Measurements from ENCODE around the gene AKTIP. TPM values are rescaled to one million over a fixed set of nuclear protein-coding genes. Genes with fewer than 3 reads are reported as not detected.
A peak's percentile ranks its signal among the peaks of the same experiment; 100 is the strongest.
"Not testable (repeated sequence)": the region's sequence is repeated elsewhere in the genome, so short reads cannot be mapped to it uniquely, and the experiment has no call there.

The AKTIP gene
- total RNA-seq (14.6 TPM), polyA plus RNA-seq (24.6 TPM)
- long read RNA-seq, donor 1, partial matches to known transcripts: 0 of 1 reads
- long read RNA-seq, donor 1, other reads (novel, unspliced or antisense): 0 of 1 reads
- long read RNA-seq, donor 2: 0 reads
- long read RNA-seq, donor 3, transcript AKTIP-214 (1 exons, 2,321 nt): major isoform, 5 of 6 reads
- long read RNA-seq, donor 3, partial matches to known transcripts: 0 of 6 reads
- long read RNA-seq, donor 3, other reads (novel, unspliced or antisense): 0 of 6 reads
- long read RNA-seq, donor 4, partial matches to known transcripts: 0 of 2 reads
- long read RNA-seq, donor 4, other reads (novel, unspliced or antisense): 0 of 2 reads
- long read RNA-seq, donor 5, transcript AKTIP-214 (1 exons, 2,321 nt): major isoform, 8 of 19 reads
- long read RNA-seq, donor 5, partial matches to known transcripts: 0 of 19 reads
- long read RNA-seq, donor 5, other reads (novel, unspliced or antisense): 7 of 19 reads
- long read RNA-seq, donor 6, transcript AKTIP-214 (1 exons, 2,321 nt): major isoform, 12 of 15 reads
- long read RNA-seq, donor 6, partial matches to known transcripts: 0 of 15 reads
- long read RNA-seq, donor 6, other reads (novel, unspliced or antisense): 0 of 15 reads
- long read RNA-seq, donor 7, partial matches to known transcripts: 0 of 4 reads
- long read RNA-seq, donor 7, other reads (novel, unspliced or antisense): 0 of 4 reads
- long read RNA-seq, donor 8, transcript AKTIP-214 (1 exons, 2,321 nt): major isoform, 5 of 6 reads
- long read RNA-seq, donor 8, partial matches to known transcripts: 0 of 6 reads
- long read RNA-seq, donor 8, other reads (novel, unspliced or antisense): 0 of 6 reads
- long read RNA-seq, donor 9, partial matches to known transcripts: 0 of 1 reads
- long read RNA-seq, donor 9, other reads (novel, unspliced or antisense): 0 of 1 reads
- long read RNA-seq, donor 10, partial matches to known transcripts: 0 of 5 reads
- long read RNA-seq, donor 10, other reads (novel, unspliced or antisense): 0 of 5 reads

DNA sequence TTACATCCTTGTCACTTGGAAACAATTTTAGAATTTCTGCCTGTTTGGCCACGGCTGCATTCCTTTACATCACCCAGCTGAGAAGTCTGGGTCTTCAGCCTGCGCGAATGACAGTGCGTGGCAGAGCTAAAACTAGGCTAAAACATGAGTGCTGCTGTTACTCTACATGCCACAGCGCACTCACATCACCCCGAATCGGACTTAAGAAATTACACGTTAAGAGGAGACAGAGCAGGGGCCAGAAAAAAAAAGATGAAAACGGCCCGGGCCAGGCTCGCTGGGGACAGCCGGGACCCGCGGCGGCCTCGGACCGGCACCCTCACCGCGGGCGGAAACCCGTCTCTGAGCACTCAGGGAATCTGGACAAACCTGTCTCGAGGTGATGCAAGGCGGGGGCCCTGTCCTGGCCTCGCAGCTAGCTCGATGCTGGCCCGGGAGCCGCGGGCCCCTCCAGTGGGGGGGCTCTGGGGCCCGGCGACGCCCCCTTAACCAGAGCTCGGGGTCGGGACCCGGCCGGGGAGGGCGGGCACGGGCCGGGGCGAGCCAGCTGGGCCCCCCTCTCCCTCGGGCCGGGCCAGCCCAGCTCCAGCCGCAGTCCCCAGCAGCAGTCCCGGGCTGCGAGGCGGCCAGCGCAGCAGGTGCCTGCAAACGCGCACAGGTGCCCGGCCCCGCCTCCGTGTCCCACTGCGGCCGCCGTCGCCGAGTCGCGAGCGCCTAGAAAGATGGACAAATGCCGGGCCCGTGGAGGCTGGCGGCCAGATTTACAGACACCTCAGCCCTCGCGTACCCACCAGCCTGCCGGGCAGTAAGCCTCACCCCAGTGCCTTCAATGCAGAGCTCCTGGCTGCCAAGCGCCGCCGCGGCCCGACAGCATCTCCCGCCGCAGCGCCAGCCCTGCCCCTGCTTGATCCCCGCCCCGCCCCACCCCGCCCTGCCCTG is at the start of gene AKTIP:
Gene AKTIP, minus strand, starts transcription at position 879 of the 939 bp plus-strand sequence. CDS start 2,950 bp downstream, outside the sequence.
- H3K27ac ChIP-seq (ENCODE audit: low read depth in 1 of 2, low read length in 1 of 2): peak within 1 kb of the TSS; percentile 81 to 91
- DNase-seq (ENCODE audit: low read depth in 6 of 9, low spot score in 9 of 9): peak in 3 of 9 donors; percentile 21 to 49 (median 34)
- peaks cover 2 to 4% of the 10 kb centered on the region in 2 donors for H3K36me3 ChIP-seq (ENCODE audit: control insufficient read depth in 2 of 2, insufficient read depth in 2 of 2, low read length in 1 of 2)
- H3K4me1 ChIP-seq (ENCODE audit: control insufficient read depth in 2 of 2, insufficient read depth in 2 of 2, low read length in 2 of 2): peaks cover 15 to 26% of the 10 kb centered on the region in 2 donors
- H3K27me3 ChIP-seq (ENCODE audit: control insufficient read depth in 2 of 2, insufficient read depth in 1 of 2, low read length in 1 of 2): peaks cover 2 to 8% of the 10 kb centered on the region in 2 donors
- H3K4me3 ChIP-seq (ENCODE audit: low read length in 2 of 2): peak within 1 kb of the TSS; percentile 71 to 82
- no peaks in the 10 kb centered on the region for H3K9me3 ChIP-seq (ENCODE audit: control insufficient read depth in 2 of 2, insufficient read depth in 1 of 2, low read length in 1 of 2)
- 1% methylated on average over 76 of the region's 76 CpGs for WGBS

GRCh38 chr16:53549970-53550690 is 47.1 kb upstream of the AKTIP start:
- peak; percentile 27 to 81 (median 50) for DNase-seq (ENCODE audit: low read depth in 6 of 9, low spot score in 9 of 9)
- no peaks in the 10 kb centered on the region for H3K36me3 ChIP-seq (ENCODE audit: control insufficient read depth in 2 of 2, insufficient read depth in 2 of 2, low read length in 1 of 2)
- H3K4me3 ChIP-seq (ENCODE audit: low read length in 2 of 2): no peak overlapping the region
- no peak overlapping the region for H3K27ac ChIP-seq (ENCODE audit: low read depth in 1 of 2, low read length in 1 of 2)
- peaks cover 22 to 73% of the 10 kb centered on the region in 2 donors for H3K27me3 ChIP-seq (ENCODE audit: control insufficient read depth in 2 of 2, insufficient read depth in 1 of 2, low read length in 1 of 2)
- 22% methylated on average over 18 of the region's 18 CpGs for WGBS
- H3K4me1 ChIP-seq (ENCODE audit: control insufficient read depth in 2 of 2, insufficient read depth in 2 of 2, low read length in 2 of 2): peaks cover 3 to 11% of the 10 kb centered on the region in 2 donors
- H3K9me3 ChIP-seq (ENCODE audit: control insufficient read depth in 2 of 2, insufficient read depth in 1 of 2, low read length in 1 of 2): no peaks in the 10 kb centered on the region

DNA sequence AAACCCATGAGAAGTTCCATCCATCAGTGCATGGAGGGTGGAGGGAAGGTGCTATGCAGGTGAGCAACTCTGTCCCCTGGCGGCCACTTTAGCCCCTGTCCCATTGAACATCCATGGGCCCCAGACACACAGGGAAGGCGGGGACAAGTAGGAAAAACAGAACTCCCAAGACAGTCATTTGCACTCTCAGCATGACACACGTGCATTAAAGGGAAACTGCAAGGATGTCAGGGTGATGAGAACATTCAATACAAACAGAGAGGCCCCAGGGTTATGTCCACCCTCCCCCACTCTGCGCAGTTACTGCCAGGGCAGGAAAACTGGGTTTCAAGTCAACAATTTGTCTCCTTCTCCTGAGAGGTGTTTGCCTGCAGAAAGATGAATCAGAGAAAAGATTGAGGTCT is 44.0 kb upstream of the AKTIP start:
- Histone ChIP-seq H3K27me3 (ENCODE audit: control insufficient read depth in 2 of 2, insufficient read depth in 1 of 2, low read length in 1 of 2) (peaks cover 33 to 72% of the 10 kb centered on the region in 2 donors), H3K27ac (ENCODE audit: low read depth in 1 of 2, low read length in 1 of 2) (no peak overlapping the region)

DNA sequence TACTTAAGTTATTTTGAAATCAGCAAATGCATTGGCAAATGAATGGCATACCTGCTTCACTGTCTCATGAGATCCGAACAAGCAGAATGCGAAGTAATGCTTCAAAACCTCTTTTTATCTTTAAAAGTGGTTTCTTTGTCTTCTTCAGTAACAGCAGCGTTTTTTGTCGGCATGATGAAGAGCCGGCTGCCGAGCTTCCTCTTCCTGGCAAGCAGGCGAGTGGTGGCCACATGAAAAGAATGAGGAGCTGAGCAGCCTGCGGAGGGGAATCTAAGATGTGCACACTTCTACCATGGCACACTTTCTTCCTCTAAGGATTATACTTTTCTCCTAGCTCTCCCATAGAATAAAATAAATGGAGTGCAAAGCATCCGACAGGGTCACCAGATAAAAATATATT is 42.4 kb upstream of the AKTIP start:
- H3K4me3 ChIP-seq (ENCODE audit: low read length in 2 of 2): no peak overlapping the region
- H3K36me3 ChIP-seq (ENCODE audit: control insufficient read depth in 2 of 2, insufficient read depth in 2 of 2, low read length in 1 of 2): no peaks in the 10 kb centered on the region
- peaks cover 10 to 15% of the 10 kb centered on the region in 2 donors for H3K4me1 ChIP-seq (ENCODE audit: control insufficient read depth in 2 of 2, insufficient read depth in 2 of 2, low read length in 2 of 2)
- no peak overlapping the region for H3K27ac ChIP-seq (ENCODE audit: low read depth in 1 of 2, low read length in 1 of 2)
- WGBS: 8% methylated on average over 9 of the region's 9 CpGs
- peak; percentile 46 to 94 (median 76) for DNase-seq (ENCODE audit: low read depth in 6 of 9, low spot score in 9 of 9)
- H3K9me3 ChIP-seq (ENCODE audit: control insufficient read depth in 2 of 2, insufficient read depth in 1 of 2, low read length in 1 of 2): no peaks in the 10 kb centered on the region
- H3K27me3 ChIP-seq (ENCODE audit: control insufficient read depth in 2 of 2, insufficient read depth in 1 of 2, low read length in 1 of 2): peaks cover 39 to 69% of the 10 kb centered on the region in 2 donors

More for the DNA sequence above, 44.0 kb upstream of the AKTIP start:
- H3K4me1 ChIP-seq (ENCODE audit: control insufficient read depth in 2 of 2, insufficient read depth in 2 of 2, low read length in 2 of 2): peaks cover 7 to 15% of the 10 kb centered on the region in 2 donors
- H3K4me3 ChIP-seq (ENCODE audit: low read length in 2 of 2): no peak overlapping the region
- DNase-seq (ENCODE audit: low read depth in 6 of 9, low spot score in 9 of 9): no peak
- H3K36me3 ChIP-seq (ENCODE audit: control insufficient read depth in 2 of 2, insufficient read depth in 2 of 2, low read length in 1 of 2): no peaks in the 10 kb centered on the region
- WGBS: 64% methylated on average over 4 of the region's 4 CpGs
- no peaks in the 10 kb centered on the region for H3K9me3 ChIP-seq (ENCODE audit: control insufficient read depth in 2 of 2, insufficient read depth in 1 of 2, low read length in 1 of 2)

DNA sequence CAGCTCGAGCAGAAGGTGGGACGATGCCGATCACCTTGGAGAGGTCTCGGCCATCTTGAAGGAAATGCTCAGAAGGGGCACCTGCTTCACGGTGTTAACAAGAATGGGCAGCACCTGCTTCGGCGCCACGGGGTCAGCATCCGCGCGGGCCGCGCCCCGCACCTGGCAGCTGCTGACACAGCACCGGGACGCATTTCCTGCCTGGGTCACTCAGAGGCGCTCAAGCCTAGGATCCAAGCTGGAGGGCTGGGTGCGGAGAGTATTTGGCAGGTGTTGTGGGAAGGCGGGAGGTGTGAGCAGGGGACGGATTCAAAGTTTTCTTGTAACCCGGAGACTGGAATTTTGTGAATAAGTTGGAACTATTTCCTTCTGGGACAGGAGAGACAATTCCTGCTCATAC is 39.3 kb upstream of the AKTIP start:
- peaks cover 27 to 47% of the 10 kb centered on the region in 2 donors for H3K27me3 ChIP-seq (ENCODE audit: control insufficient read depth in 2 of 2, insufficient read depth in 1 of 2, low read length in 1 of 2)
- no peaks in the 10 kb centered on the region for H3K36me3 ChIP-seq (ENCODE audit: control insufficient read depth in 2 of 2, insufficient read depth in 2 of 2, low read length in 1 of 2)
- no peaks in the 10 kb centered on the region for H3K9me3 ChIP-seq (ENCODE audit: control insufficient read depth in 2 of 2, insufficient read depth in 1 of 2, low read length in 1 of 2)
- no peak for DNase-seq (ENCODE audit: low read depth in 6 of 9, low spot score in 9 of 9)
- peaks cover 10 to 12% of the 10 kb centered on the region in 2 donors for H3K4me1 ChIP-seq (ENCODE audit: control insufficient read depth in 2 of 2, insufficient read depth in 2 of 2, low read length in 2 of 2)
- H3K4me3 ChIP-seq (ENCODE audit: low read length in 2 of 2): no peak overlapping the region
- 66% methylated on average over 21 of the region's 21 CpGs for WGBS
- no peak overlapping the region for H3K27ac ChIP-seq (ENCODE audit: low read depth in 1 of 2, low read length in 1 of 2)

- Histone ChIP-seq H3K27ac (ENCODE audit: low read depth in 1 of 2, low read length in 1 of 2) (no peak overlapping the region), H3K27me3 (ENCODE audit: control insufficient read depth in 2 of 2, insufficient read depth in 1 of 2, low read length in 1 of 2) (peaks cover 18 to 40% of the 10 kb centered on the region in 2 donors), H3K9me3 (ENCODE audit: control insufficient read depth in 2 of 2, insufficient read depth in 1 of 2, low read length in 1 of 2) (no peaks in the 10 kb centered on the region), H3K4me1 (ENCODE audit: control insufficient read depth in 2 of 2, insufficient read depth in 2 of 2, low read length in 2 of 2) (peaks cover 7 to 10% of the 10 kb centered on the region in 2 donors), H3K36me3 (ENCODE audit: control insufficient read depth in 2 of 2, insufficient read depth in 2 of 2, low read length in 1 of 2) (no peaks in the 10 kb centered on the region), H3K4me3 (ENCODE audit: low read length in 2 of 2) (no peak overlapping the region)
- no peak for DNase-seq (ENCODE audit: low read depth in 6 of 9, low spot score in 9 of 9)
- WGBS: 95% methylated on average over 9 of the region's 9 CpGs
These were observed 38.3 kb upstream of the AKTIP start for GRCh38 chr16:53541326-53541725.

GRCh38 chr16:53539759-53540718 is 37.0 kb upstream of the AKTIP start:
- not testable (repeated sequence) for H3K27ac ChIP-seq (ENCODE audit: low read depth in 1 of 2, low read length in 1 of 2); H3K36me3 ChIP-seq (ENCODE audit: control insufficient read depth in 2 of 2, insufficient read depth in 2 of 2, low read length in 1 of 2); H3K9me3 ChIP-seq (ENCODE audit: control insufficient read depth in 2 of 2, insufficient read depth in 1 of 2, low read length in 1 of 2); DNase-seq (ENCODE audit: low read depth in 6 of 9, low spot score in 9 of 9); H3K4me1 ChIP-seq (ENCODE audit: control insufficient read depth in 2 of 2, insufficient read depth in 2 of 2, low read length in 2 of 2); H3K4me3 ChIP-seq (ENCODE audit: low read length in 2 of 2)
- H3K27me3 ChIP-seq (ENCODE audit: control insufficient read depth in 2 of 2, insufficient read depth in 1 of 2, low read length in 1 of 2): peaks cover 18 to 37% of the 10 kb centered on the region in 2 donors
- 88% methylated on average over 13 of the region's 13 CpGs for WGBS

Data from thymus (tissue), 14 donors.